ENCODE measurements around the gene PPP5C.
"Not testable (repeated sequence)": the region's sequence is repeated elsewhere in the genome, so short reads cannot be mapped to it uniquely, and the experiment has no call there.

PPP5C gene

DNA sequence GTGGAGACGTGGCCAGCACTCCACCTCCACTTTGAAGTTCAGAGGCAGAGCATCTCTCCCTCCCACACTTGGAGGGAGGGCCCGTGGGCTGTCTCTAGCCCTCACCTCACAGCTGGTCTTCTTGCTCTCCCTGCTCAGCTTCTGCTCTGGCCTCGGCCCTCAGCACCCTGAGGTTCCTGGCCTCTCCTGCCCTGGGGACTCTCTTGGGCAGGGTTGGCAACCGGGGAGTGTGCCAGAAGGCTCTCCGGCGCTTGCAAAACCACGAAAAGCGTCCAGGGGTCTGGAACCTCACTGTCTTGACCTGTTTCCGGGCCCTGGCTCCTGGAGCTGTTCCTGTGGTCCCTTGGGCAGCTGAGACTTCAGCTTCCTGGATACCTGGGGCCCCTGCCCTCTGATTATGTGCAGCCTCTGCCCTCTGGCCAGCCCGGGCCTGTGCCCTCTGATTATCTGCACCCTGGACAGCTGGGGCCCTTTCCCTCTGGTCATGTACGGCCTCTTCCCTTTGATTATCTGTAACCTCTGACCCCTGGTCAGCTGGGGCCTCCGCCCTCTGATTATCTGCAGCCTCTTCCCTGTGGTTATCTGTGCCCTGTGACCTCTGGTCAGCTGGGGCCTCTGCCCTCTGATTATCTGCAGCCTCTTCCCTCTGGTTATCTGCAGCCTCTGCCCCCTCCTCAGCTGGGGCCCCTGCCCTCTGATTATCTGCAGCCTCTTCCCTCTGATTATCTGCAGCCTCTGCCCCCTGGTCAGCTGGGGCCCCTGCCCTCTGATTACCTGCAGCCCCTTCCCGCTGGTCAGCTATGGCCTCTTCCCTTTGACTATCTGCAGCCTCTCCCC is 64.4 kb downstream of the PPP5C start:
- no peak for DNase-seq

DNA sequence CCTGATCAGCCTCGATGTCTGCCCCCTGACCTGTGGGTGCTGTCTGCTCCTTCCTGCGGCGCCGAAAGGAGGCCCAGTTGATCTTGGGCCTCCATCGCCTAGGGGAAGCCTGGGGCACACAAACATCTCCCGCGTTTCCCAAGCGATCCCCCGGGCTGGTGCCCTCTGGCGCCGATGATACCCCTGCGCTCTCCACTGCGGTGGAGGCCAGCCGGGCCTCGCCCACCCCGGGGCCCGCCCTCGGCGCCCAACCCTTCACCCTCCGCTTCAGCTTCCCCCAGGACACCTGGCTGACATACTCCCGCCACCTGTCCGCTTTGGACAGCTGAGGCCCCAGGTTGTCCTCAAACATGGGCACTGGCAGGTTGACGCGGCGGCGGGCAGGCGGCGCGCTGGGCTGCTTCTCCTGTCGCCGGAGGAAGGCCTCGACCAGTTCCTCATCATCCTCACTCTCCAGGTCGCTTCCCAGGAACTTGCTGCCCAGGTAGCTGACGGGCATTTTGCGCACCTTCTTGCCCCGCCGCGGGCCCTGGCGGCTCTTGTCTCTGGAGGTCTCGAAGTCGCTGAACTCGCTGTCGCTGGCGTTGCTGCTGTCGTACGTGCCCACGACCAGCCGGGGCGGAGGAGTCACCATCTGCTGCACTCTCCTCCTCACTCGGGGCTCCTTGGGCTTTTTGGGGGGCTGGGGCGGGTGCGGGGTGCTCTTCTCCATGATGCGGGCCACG is 65.2 kb downstream of the PPP5C start:
- no peak for DNase-seq

DNA sequence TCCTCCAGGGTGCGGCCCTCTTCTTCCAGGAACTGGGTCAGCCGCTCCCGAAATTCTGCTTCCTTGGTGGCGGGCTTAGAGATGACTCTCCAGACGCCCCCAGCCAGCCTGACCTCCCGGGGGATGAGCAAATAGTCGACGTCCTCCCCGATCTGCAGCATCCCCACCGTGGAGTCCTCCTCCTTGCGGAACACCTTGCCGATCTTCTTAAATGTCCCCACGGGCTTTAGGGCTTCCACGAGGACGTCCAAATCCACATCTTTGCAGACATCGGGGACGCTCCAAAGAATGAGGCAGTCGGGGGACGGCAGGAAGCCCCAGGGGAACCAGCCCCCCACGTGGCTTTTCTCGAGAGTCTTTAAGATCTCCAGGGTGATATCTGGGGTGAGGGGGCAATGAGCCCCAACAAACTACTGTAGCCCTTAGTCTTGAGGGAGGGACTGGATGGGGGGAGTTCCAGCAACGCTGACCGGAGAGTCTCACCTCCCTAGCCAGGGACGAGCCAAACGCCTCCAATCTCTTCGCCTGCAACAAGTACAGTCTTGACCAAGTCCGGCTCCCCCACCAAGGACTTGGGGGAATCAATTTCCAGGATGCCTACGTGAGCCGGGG is 65.9 kb downstream of the PPP5C start:
- no peak for DNase-seq

DNA sequence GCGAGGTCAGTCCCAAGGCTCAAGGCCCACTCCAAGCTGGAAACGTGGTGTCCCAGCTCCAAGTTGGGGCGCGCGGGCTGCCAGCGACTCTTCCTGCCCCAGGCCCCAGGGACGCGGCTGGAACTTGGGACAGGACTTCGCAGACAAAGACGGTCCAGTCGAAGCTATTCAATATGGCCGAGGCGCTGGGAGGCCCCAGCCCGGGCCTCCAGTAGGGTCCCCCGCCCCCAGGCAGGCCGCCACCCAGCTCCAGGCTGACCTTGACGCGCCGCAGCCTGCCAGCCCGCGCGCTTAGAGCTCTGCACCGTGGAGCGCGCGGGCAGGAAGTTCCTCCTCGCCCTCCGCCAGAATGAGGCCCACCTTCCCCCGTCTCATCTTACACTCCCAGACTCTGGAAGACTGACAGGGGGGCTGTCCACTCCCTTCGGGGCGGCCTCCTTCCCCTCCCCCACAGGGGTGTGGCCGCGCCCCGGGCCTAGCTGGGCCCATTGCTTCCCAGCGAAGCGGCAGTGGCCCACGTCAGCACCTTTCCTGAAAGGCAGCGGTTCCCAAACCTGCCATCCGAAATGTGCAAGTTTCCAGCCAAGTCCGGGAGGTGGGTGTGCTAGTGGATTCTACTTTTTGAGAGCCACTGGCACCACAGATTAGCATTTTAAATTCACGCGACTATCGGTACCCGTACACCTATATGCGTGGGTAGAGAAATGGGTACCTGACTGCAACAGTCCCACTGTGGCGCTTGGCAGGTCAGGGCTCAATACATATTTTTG is 66.6 kb downstream of the PPP5C start, which contains the start of gene CCDC8:
TSS of gene CCDC8 (minus strand) at position 303 of the 770 bp plus-strand sequence. CDS start 754 bp downstream, outside the sequence.
- DNase-seq: no peak

DNA sequence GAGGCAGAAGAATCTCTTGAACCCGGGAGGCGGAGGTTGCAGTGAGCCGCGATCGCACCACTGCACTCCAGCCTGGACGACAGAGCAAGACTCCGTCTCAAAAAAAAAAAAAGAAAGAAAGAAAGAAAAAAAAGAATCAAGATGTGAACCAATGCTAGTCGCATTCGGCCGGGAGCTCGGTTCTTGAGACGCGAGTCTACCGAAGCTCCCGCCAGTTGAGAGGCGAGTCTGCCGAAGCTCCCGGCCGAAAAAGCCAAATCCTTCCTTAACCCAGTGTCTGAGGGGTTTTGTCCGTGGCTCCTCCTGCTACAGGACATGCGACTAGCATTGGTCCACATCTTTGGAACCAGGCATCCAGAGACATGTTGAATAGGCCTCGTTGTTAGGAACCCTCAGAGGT is 68.0 kb downstream of the PPP5C start:
- DNase-seq: not testable (repeated sequence)

DNA sequence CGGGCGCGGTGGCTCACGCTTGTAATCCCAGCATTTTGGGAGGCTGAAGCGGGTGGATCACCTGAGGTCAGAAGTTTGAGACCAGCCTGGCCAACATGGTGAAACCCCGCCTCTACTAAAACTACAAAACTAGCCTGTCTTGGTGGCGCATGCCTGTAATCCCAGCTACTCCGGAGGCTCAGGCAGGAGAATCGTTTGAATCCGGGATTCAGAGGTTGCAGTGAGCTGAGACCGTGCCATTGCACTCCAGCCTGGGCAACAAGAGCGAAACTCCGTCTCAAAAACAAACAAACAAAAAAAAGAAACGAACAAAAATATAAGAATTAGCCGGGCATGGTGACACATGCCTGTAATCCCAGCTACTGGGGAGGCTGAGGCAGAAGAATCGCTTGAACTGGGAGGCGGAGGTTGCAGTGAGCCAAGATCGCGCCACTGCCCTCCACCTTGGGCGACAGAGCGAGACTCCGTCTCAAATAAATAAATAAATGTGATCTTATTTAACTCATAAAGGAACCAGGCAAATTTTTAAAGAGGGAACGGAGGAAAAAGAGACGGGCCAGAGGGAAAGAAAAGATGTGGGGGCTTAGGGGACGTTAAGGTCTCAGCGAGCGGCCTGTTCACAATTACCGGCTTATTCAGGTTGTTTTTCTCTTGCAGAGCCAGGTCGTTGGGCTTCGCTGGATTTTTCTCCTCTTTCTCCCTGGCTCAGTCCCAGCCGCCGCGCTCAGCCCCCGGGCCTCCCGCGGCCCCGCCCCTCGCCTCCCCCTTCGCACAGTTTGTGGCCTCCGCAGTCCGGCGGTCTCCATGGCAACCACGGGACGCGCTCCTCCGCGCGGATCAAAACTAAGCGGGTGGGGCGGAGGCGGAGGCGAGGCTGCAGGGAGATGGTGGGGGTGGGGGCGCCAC is 69.2 kb downstream of the PPP5C start:
- not testable (repeated sequence) for DNase-seq

DNA sequence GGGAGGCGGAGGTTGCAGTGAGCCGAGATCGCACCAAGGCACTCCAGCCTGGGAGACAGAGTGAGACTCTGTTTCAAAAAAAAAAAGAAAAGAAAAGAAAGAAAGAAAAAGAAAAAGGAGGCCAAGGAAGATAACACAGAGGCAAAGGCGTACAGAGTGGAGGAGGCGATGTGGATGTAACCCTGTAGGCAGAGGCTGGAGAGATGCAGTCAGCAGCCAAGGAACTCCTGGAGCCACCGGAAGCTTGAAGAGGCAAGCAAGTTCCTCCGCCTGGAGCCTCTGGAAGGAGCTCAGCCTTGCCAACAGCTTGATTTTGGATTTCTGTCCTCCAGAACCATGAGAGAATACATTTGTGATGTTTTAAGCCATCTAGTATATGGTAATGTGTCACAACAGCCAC is 73.2 kb downstream of the PPP5C start:
- no peak for DNase-seq

DNA sequence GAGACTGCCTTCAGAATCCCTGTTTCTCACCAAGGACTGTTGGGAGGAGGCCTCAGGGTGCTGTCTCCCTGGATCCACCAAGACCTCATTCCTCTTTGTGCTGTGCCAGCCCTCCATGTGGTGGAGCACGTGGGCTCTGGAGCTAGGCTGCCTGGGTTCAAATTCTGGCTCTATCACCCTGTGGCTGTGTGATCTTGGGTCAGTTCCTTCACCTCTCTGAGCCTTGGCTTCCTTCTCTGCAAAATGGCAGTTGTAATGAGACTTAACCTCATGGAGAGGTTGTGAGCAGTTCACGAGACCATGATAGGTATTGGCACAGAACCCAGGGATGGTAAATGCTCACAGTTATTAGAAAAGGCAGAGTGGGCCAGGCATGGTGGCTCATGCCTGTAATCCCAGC is 75.5 kb downstream of the PPP5C start:
- no peak for DNase-seq

DNA sequence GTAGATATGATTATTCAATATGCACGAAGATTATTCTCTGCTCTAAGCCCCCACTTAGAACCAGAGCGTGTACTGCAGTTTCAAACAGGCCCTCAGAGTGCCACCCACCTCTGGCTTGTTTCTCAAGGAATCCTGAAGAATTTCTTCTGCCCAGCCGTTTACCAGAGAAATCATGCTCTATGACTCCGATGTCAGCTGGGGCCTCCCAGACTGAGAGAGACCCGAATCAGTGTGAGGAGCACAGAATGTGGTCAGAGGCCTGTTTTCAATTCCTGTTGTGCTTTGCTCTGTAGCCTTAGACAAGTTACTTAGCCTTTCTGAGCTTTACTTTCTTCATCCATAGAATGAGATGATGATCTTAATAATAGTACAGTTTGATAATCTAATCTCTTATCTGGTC is 76.3 kb downstream of the PPP5C start:
- no peak for DNase-seq

DNA sequence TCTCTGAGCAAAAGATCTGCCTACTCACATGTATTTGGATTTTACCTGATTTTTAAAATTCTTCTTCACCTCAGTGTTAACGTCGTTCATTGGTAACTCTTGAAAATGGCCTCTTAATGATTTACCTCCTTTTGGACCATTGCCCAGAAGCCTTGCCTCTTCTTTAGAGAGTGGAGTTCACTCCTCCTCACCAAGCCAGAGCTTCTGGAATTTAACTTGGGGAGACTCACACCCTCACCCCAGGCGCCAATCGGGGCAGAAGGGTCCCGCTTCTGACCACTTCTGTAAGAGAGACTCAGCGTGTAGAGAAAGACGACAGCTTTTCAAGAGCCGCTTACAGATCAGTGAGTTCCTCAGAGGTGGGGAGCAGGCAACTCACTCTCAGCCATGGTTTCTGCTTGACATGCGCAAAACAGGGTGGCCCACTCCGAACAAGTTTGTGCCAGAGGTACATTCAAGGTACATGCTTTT is 79.2 kb downstream of the PPP5C start:
- DNase-seq: no peak

DNA sequence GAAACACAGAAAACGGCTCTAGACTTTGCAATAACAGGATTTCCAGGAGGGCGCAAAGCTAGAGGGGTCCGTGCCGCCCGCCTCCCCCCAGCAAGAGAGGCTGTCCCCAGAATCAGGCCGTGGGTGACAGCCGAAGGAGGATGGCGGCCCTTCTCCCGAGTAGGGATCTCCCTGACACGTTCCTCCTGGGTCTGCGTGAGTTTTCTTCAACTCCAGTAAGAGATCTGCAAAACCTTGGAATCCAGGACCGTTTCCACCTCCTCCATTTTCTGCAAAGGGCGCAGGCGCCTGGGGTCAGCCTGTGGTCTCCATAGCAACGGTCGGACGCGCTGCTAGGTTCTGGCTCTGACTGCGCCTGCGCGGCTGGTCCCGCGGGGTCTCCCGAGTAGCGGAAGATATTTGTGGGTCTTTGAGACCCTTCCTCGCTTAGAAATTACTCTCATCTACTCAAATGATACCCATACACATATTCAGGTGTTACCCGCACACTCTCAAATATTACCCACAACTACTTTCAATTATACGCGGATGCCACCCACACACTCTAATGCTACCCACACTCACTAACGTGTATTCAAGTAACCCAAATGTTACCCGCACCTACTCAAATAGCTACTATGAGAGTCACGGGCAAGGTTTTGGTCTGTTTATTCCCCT is 79.7 kb downstream of the PPP5C start:
- DNase-seq: no peak

DNA sequence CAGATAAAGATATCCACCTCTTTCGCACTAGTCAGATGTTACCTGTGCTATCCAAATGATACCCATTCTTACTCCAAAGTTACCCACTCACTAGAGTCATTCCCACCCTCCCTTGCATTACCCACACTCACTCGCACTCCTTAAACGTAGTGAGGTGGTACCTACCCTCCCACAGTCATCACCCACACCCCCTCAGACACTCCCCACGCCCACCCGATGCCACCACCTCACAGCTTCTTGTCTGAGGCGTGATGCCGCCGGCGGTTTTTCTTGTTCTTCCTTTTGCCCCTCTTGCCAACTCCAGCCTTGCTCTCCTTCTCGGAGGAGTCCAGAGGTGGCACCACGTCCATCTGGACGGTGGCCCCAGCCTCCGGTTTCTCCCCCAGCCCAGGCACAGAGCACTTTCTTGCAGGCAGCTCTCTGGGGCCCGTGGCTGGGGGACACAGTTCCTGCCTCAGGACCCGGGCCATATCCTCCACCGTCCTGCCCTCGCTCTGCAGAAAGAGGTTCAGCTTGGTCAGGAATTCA is 80.7 kb downstream of the PPP5C start:
- no peak for DNase-seq

DNA sequence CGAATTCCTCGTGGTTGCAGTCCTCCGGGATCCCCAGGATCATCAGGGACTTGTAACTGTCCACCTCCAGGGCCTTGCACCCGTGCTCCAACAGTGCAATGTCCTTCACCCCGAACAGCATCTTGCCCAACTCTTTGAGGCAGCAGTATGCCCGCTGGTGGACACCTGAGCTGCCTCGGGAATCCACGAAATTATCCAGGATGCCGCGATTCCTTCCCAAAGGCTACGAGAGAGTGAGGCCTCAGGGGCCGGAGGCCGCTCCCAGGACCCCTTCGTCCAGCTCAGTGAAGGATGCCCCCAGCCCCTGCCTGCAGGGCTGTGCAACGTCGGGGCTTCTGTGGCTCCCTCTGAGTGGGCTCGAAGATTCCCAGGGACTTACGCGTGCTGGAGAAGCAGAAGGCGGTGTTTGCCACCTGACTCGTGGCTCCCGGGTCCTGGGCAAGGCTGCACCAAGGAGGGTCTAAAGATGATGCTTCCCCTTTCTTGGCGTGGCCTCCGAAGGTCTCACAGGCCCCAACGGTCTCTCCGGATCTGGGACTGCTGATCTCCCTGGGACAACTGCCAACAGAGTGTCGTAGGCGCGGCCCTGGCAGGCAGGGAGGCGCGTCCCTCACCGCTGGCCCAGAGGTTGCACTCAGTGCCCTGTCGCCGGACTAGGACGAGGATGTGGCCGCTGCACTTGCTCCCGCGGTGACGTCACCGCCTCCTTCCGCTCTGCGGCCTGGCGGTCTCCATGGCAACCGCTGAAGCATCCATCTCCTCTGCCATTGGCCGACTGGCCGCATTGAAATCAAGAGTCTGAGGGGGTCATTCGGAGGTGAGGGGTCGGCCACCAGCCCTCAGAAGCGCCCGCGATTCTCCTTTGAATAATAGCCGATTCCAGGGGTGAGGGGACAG is 81.6 kb downstream of the PPP5C start, which contains the start of gene PNMA8C:
TSS of gene PNMA8C (minus strand) at position 698 of the 897 bp plus-strand sequence. CDS start at position 121, 577 bp downstream.
- peak; percentile 77 for DNase-seq

DNA sequence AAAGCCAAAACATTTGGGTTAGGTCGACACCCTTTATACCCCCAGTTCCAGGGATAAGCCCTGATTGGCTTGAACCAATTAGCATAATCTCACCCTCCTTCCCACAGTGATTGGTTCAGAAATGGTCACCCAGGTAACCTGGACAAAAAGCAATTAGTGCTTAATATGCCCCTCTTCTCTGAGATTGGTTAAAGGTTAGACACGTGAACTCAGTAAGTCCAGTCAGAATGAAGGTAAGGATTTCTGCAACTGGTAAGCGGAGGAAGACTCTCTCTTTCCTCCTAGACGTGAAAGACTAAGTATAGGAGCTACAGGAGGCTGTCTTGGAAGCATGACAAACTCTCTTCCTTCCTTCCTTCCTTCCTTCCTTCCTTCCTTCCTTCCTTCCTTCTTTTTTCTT is 83.1 kb downstream of the PPP5C start:
- no peak for DNase-seq

DNA sequence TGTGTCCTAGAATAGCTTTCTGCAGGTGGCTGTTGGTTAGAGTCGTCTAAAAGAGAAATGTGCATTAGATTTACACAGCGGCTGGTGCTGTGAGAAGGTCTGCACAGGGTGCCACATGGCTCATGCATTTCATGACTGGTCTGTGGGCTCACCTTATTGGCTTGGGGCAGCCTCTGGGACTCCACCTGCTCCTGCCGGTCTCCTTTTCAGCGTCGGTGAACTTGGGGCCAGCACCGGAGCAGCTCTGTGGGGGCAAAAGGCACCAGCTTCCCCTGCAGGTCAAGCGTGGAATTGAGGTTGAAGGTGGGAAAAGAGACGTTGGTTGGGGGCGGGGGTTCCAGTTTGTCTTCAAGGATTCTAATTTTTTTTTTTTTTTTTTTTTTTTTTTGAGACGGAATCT is 84.9 kb downstream of the PPP5C start:
- no peak for DNase-seq

DNA sequence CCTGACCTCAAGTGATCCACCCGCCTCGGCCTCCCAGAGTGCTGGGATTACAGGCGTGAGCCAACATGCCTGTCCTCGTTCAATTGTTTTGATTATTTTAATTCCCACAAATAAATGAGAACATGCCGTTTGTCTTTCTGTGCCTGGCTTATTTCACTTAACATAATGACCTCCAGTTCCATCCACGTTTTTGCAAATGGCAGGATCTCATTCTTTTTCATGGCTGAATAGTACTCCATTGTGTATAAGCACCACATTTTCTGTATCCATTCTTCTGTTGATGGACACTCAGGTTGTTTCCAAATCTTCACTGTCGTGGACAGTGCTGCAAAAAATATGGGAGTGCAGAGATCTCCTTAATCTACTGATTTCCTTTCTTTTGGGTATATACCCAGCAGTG is 86.6 kb downstream of the PPP5C start:
- not testable (repeated sequence) for DNase-seq

DNA sequence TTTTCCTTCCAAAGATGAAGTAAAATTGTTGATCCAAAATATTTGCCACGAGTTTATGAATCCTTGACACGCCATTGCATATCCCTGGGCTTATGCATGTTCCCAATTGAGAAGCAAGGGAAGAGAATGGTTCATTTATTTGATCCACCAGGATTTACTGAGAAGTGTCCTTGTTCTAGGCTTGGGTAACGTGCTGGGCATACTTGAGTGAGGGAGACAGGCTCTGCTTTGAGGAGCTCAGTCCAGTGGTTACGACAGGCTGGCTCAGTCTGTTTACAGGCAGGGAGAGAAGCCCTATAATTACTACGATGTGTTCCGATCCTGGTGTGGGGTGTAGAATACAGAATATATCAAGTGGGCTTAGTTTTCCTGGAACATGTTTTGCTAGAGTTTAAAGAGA is 88.1 kb downstream of the PPP5C start:
- DNase-seq: no peak

DNA sequence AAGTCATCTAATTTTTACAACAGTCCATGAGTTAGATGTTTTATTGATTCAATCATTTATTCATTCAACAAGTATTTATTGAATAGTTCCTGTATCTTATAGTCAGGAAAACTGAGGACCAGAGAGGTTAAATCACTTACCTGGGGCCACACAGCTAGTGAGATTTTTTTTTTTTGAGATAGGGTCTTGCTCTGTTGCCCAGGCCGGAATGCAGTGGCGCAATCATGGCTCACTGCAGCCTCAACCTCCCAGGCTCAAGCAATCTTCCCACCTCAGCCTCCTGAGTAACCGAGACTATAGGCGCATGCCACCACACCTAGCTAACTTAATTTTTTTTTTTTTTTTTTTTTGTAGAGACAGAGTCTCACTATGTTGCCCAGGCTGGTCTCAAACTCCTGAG is 88.8 kb downstream of the PPP5C start:
- not testable (repeated sequence) for DNase-seq

Data from activated effector memory CD4-positive, alpha-beta T cell treated with anti-CD3 and anti-CD28 coated beads, Interleukin-2, amount 50 U/mL, for 16 hours (primary cell).